OCI-LY1 (cell line): ENCODE results near the gene AP3D1.
A peak's percentile ranks its signal among the peaks of the same experiment; 100 is the strongest.

Experiments used
- H2AFZ ChIP-seq: fragments of 200-600 bp; sonication (generic), shearing (Covaris generic); 2 replicates; pipeline ENCODE4 v1.6.0; 2014; ENCODE audit warnings: antibody characterized with exemption, mild to moderate bottlenecking, low read length
- H3F3A ChIP-seq: fragments of 200-600 bp; sonication (generic), shearing (Covaris generic); 2 replicates; pipeline ENCODE4 v1.6.0; 2014; ENCODE audit warnings: mild to moderate bottlenecking, antibody characterized with exemption, low read length, moderate library complexity; ENCODE audit not compliant: insufficient read depth
- H3K27ac ChIP-seq: fragments of 200-600 bp; sonication (generic); 2 replicates; pipeline ENCODE4 v1.5.1; 2014; ENCODE audit warnings: low read length, mixed run types, mild to moderate bottlenecking, low read depth; ENCODE audit not compliant: poor library complexity, severe bottlenecking
- H3K27me3 ChIP-seq: fragments of 200-600 bp; sonication (generic); 2 replicates; pipeline ENCODE4 v1.6.0; 2014; ENCODE audit warnings: antibody characterized with exemption, mild to moderate bottlenecking, low read length, moderate library complexity; ENCODE audit not compliant: insufficient read depth
- H3K36me3 ChIP-seq: fragments of 200-600 bp; sonication (generic); 2 replicates; pipeline ENCODE4 v1.6.1; 2014; ENCODE audit warnings: mild to moderate bottlenecking, antibody characterized with exemption, low read length, moderate library complexity, mixed read lengths; ENCODE audit not compliant: insufficient read depth
- H3K4me1 ChIP-seq: fragments of 200-600 bp; sonication (generic); 2 replicates; pipeline ENCODE4 v1.5.1; 2014; ENCODE audit warnings: mild to moderate bottlenecking, low read length, moderate library complexity; ENCODE audit not compliant: insufficient read depth, severe bottlenecking
- H3K4me2 ChIP-seq: fragments of 200-600 bp; sonication (generic), shearing (Covaris generic); 2 replicates; pipeline ENCODE4 v1.6.1; 2014; ENCODE audit warnings: low read length
- H3K4me3 ChIP-seq: fragments of 200-600 bp; sonication (generic); 2 replicates; pipeline ENCODE4 v1.5.1; 2014; ENCODE audit warnings: low read length, low read depth, mild to moderate bottlenecking, mixed read lengths; ENCODE audit not compliant: poor library complexity, severe bottlenecking
- H3K79me2 ChIP-seq: fragments of 200-600 bp; shearing (Covaris generic); 2 replicates; pipeline ENCODE4 v1.6.1; 2016; ENCODE audit warnings: mixed run types, low read length, mixed read lengths; ENCODE audit not compliant: insufficient read depth
- H3K9ac ChIP-seq: fragments of 200-600 bp; sonication (generic), shearing (Covaris generic); 2 replicates; pipeline ENCODE4 v1.6.1; 2014; ENCODE audit warnings: mild to moderate bottlenecking, low read length, mixed read lengths
- H3K9me2 ChIP-seq: fragments of 200-600 bp; sonication (generic), shearing (Covaris generic); 2 replicates; pipeline ENCODE4 v1.6.1; 2014; ENCODE audit warnings: low read depth, mild to moderate bottlenecking, low read length, mixed read lengths
- H3K9me3 ChIP-seq: fragments of 200-600 bp; shearing (Covaris generic); 2 replicates; pipeline ENCODE4 v1.6.1; 2014; ENCODE audit warnings: low read length, mixed read lengths
- H4K20me1 ChIP-seq: fragments of 200-600 bp; sonication (generic), shearing (Covaris generic); 2 replicates; pipeline ENCODE4 v1.6.0; 2016; ENCODE audit warnings: mild to moderate bottlenecking, low read length; ENCODE audit not compliant: insufficient read depth
- EZH2 ChIP-seq: fragments of 200-600 bp; sonication (generic), shearing (Covaris generic); IDR thresholded peaks from 2 replicates; pipeline ENCODE4 v1.8.0; 2017; ENCODE audit warnings: borderline replicate concordance, mixed run types, mild to moderate bottlenecking, antibody characterized with exemption, low read length, moderate library complexity, mixed read lengths
- TF ChIP-seq, protein P1 (sequence below): fragments of 200-600 bp; sonication (generic), shearing (Covaris generic); IDR thresholded peaks from 2 replicates; pipeline ENCODE4 v1.5.1; 2017; ENCODE audit warnings: mild to moderate bottlenecking, antibody characterized with exemption, low read length, moderate library complexity, mixed read lengths

AP3D1 gene

GRCh38 chr19:2171349-2172145, 20.2 kb upstream of the AP3D1 start:
- Histone ChIP-seq H3K79me2 (no peaks in the 10 kb centered on the region), H3K4me2 (0 out of 2 replicates have a peak overlapping the region, but pooled peaks have one; percentile 19), H3K9ac (no peak overlapping the region), H3K4me1 (peaks cover 21% of the 10 kb centered on the region), H3K9me2 (no peaks in the 10 kb centered on the region), H3K27me3 (no peaks in the 10 kb centered on the region), H3K4me3 (no peak overlapping the region), H4K20me1 (no peaks in the 10 kb centered on the region), H3K27ac (no peak overlapping the region), H3K9me3 (no peaks in the 10 kb centered on the region), H3F3A (no peaks in the 10 kb centered on the region), H3K36me3 (peaks cover 5% of the 10 kb centered on the region; the same call in 1 of the 2 replicates), H2AFZ (no peak overlapping the region)
- TF ChIP-seq, protein P1, sequence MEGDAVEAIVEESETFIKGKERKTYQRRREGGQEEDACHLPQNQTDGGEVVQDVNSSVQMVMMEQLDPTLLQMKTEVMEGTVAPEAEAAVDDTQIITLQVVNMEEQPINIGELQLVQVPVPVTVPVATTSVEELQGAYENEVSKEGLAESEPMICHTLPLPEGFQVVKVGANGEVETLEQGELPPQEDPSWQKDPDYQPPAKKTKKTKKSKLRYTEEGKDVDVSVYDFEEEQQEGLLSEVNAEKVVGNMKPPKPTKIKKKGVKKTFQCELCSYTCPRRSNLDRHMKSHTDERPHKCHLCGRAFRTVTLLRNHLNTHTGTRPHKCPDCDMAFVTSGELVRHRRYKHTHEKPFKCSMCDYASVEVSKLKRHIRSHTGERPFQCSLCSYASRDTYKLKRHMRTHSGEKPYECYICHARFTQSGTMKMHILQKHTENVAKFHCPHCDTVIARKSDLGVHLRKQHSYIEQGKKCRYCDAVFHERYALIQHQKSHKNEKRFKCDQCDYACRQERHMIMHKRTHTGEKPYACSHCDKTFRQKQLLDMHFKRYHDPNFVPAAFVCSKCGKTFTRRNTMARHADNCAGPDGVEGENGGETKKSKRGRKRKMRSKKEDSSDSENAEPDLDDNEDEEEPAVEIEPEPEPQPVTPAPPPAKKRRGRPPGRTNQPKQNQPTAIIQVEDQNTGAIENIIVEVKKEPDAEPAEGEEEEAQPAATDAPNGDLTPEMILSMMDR: no peak; the same call in 1 of the 2 replicates
- TF ChIP-seq EZH2: no peak

DNA sequence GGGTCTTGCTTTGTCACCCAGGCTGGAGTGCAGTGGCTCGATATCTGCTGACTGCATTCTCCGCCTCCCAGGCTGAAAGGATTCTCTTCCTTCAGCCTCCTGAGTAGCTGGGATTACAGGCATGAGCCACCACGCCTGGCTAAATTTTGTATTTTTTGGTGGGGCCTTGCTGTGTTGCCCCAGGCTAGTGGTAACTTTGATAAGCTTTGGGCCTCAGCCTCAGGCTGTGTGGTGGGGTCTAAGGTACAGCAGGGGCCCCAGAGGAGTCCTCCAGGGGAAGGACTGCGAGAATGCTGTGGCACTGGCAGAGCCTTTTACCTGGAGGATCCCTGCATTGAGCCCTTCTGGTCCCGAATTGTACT, 19.6 kb upstream of the AP3D1 start:
- H4K20me1 ChIP-seq: no peaks in the 10 kb centered on the region

GRCh38 chr19:2170219-2170618, 18.9 kb upstream of the AP3D1 start:
- no peak overlapping the region for H2AFZ ChIP-seq
- no peak for TF ChIP-seq EZH2
- TF ChIP-seq, protein P1: no peak
- H3K4me2 ChIP-seq: no peak overlapping the region
- H3K27ac ChIP-seq: no peak overlapping the region
- no peak overlapping the region for H3K4me3 ChIP-seq
- no peaks in the 10 kb centered on the region for H3K79me2 ChIP-seq
- no peaks in the 10 kb centered on the region for H3F3A ChIP-seq
- H3K36me3 ChIP-seq: peaks cover 5% of the 10 kb centered on the region; the same call in 1 of the 2 replicates
- peaks cover 24% of the 10 kb centered on the region for H3K4me1 ChIP-seq
- H3K27me3 ChIP-seq: no peaks in the 10 kb centered on the region
- no peaks in the 10 kb centered on the region for H3K9me3 ChIP-seq
- no peak overlapping the region for H3K9ac ChIP-seq
- H4K20me1 ChIP-seq: no peaks in the 10 kb centered on the region
- H3K9me2 ChIP-seq: no peaks in the 10 kb centered on the region

More for the DNA sequence above, 19.6 kb upstream of the AP3D1 start:
- H3K9ac ChIP-seq: no peak overlapping the region
- peaks cover 21% of the 10 kb centered on the region for H3K4me1 ChIP-seq
- H3K27ac ChIP-seq: no peak overlapping the region
- peaks cover 5% of the 10 kb centered on the region; the same call in 1 of the 2 replicates for H3K36me3 ChIP-seq
- no peak overlapping the region for H2AFZ ChIP-seq
- H3K27me3 ChIP-seq: no peaks in the 10 kb centered on the region
- 0 out of 2 replicates have a peak overlapping the region, but pooled peaks have one; percentile 19 for H3K4me2 ChIP-seq
- no peaks in the 10 kb centered on the region for H3K9me3 ChIP-seq
- H3F3A ChIP-seq: no peaks in the 10 kb centered on the region
- no peak for TF ChIP-seq EZH2
- TF ChIP-seq, protein P1: no peak
- H3K9me2 ChIP-seq: no peaks in the 10 kb centered on the region
- H3K79me2 ChIP-seq: no peaks in the 10 kb centered on the region
- H3K4me3 ChIP-seq: no peak overlapping the region
